HEK293T (cell line): Measurements from ENCODE around the gene RARS2.

Source experiments
- ELF4 ChIP-seq: fragments of 450-650 bp; IDR thresholded peaks from 2 replicates; pipeline ENCODE4 v1.6.1; 2017; ENCODE audit warnings: antibody characterized with exemption
- LEF1 ChIP-seq: fragments of 450-650 bp; IDR thresholded peaks from 2 replicates; pipeline ENCODE4 v1.6.1; 2017; ENCODE audit warnings: mild to moderate bottlenecking, borderline replicate concordance
- TARDBP ChIP-seq: fragments of 450-650 bp; IDR thresholded peaks from 2 replicates; pipeline ENCODE4 v1.6.1; 2016
- ZNF384 ChIP-seq: fragments of 450-650 bp; IDR thresholded peaks from 2 replicates; pipeline ENCODE4 v1.6.1; 2016

DNA sequence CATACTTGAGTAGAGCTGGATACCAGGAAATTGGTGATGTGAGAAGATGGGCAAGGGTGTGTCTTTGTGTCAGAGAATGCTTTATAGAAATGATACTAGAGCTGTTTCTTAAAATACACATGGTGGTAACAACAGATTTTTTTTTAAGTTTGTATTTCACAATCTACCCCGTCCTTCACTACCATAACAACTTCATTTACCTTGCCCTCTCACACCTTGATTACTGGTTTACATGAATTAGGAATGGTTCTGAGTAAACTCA, 45.4 kb downstream of the RARS2 start:
- no peak for TF ChIP-seq ELF4
- TF ChIP-seq ZNF384: no peak
- no peak for TF ChIP-seq TARDBP
- no peak for TF ChIP-seq LEF1
